ENCODE results near the gene C1QTNF4. TPM values are rescaled to one million over a fixed set of nuclear protein-coding genes. Genes with fewer than 3 reads are reported as not detected.
A peak's percentile ranks its signal among the peaks of the same experiment; 100 is the strongest.

C1QTNF4 gene
- total RNA-seq, 1 donor from 2014 or later: 0.40 TPM

DNA sequence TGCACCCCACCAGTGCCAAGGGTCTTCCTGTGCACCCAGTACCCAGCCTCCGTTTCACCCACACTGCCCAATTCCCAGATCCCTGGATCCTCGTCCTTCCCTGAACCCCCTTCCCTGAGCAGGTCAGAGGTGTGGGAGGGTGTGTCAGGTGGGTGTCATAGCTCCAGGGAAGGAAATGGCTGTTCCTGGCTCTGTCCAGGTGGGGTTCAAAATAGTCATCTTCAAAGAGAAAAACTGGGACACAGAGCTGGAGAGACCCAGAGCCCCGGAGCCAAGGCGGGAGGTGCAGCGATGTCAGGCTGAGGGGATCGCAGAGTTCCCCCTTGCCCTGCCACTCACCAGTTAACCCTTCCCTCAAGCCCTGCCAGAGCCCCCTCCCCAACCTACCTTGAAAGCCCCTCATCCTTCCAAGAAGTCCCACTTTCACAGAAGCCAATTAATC, 698 bp downstream of the C1QTNF4 start:
- no peak for DNase-seq (ENCODE audit: low read depth in 2 of 2)

DNA sequence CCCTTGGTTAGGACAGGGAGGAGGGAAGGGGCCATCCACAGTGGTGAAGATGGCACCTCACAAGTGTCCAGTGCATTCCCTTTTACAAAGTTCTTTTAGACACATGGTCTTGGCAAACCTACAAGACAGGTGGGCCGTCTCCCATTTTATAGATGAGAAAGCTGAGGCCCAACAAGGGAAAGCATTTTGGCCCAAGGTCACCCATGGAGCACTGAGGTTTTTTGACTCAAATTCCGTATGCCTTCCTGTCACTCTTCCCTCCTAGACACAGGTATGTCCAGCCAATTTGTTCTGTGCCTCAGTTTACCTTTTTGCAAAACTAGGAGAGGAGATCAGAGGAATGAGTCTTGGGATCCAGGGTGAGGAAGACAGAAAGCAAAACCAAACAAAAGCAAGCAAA, 1.2 kb downstream of the C1QTNF4 start:
- no peak for DNase-seq (ENCODE audit: low read depth in 2 of 2)

DNA sequence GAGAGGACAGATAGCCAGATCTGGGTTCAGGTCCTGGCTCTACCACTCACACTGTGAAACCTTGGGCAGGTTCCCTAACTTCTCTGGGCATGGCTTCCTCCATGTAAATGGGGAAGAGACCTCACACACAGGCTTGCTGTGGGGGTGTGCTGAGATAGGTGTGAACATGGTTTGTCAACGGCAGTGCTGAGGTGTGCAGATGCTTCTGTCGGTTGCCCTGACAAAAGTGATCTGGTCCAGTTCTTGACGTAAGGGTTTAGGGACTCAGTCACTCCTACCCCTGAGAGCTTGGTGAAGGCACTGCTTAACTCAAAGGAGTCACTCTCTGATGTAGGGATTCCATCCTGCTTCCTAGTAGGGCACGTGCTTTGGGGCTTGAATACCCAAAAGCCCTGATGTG, 2.0 kb downstream of the C1QTNF4 start:
- no peak for DNase-seq (ENCODE audit: low read depth in 2 of 2)

DNA sequence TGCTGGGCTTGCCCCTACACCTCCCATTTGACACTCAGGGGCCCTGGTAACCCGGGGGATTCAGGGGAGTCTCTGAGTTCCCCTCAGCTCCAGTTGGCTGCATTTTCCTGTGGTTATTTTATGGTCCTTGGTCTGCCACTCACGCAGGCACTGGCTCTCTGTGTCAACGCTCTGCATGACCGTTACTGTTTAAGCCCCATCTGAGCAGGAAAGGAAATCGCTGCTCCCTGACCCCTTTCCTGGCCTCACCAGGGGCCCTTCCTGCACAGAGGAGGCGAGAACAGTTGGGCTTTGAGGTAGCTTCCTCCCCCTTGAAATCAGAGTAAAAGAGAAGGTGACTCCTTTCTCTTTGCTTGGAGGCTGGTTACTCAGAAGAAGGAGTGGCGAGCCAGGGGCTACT, 2.4 kb downstream of the C1QTNF4 start:
- peak; percentile 60 to 71 for DNase-seq (ENCODE audit: low read depth in 2 of 2)

DNA sequence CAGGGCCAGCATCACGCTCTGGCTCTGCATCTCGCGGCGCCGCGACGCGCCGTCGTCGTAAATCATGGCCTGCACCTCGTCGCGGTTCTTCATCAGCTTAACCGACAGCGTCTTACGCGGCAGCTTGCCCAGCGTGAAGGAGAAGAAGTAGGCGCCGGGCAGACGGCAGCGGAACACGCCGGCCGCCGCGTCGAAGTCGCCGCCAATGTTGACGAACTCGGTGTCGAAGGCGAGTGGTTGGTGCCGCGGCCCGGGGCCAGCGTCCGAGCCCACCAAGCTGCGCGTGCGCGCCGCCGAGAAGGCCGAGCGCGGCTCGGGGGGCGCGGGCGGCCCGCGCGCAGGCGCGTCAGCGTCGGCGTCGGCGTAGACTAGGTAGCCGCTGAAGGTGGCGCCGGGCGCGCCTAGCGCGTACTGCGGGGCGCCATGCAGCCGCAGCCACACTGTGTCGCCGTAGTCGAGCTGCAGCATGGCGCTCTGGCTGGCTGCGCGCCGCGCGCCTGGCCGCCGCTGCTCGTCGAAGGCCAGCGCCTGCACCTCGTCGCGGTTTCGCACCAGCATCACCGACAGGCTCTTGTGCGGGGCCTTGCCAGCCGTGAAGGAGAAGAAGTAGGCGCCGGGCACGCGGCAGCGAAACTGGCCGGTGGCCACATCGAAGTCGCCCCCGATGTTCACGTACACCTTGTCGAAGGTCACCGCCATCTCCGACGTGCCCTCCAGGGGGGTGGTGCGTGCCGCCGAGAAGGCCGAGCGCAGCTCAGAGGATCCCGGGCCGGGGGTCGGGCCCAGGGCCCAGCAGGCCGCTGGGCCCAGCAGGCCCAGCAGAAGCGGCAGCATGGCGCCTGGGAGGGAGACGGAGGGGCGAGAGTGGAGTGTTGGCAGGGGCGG, 4.0 kb downstream of the C1QTNF4 start:
- DNase-seq (ENCODE audit: low read depth in 2 of 2): peak in 1 of 2 donors; percentile 21

DNA sequence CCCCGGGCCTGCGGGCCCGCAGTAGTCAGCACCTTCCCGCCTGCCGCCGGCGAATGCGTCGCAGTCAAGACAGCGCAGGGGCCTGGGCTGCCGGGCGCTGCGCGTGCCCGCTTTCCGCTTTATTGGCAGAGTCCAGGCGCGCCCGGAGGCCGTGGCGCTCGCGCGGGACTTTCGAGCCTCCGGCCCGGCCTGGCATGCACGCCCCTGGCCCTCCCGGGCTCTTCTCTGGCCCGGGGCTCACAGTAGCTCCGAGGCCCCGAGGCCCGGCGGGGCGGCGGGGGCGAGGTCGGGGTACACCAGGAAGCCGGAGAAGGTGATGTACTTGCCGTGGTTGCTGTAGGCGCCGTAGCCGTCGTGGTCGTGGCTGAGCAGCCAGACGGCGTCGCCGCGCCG, 4.6 kb downstream of the C1QTNF4 start:
- DNase-seq (ENCODE audit: low read depth in 2 of 2): peak in 1 of 2 donors; percentile 37

DNA sequence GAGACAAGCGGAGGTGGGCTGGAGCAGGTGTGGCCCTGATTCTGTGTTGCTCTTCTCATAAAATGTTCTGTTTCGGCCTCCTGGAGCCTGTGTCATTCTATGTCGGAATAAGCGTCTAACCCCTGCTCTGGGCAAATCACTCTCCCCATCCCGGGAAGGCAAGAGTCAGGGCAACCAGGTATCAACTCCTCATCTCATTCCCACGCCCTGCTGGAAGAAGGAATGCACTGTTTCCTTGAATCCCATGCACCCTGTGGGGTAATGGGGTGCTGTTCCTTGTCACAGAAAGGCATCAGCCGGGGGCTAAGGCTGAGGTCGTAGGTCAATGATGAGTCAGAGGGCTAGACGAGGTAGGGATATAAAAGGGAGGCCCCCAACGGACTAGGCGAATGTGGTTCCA, 5.1 kb downstream of the C1QTNF4 start:
- no peak for DNase-seq (ENCODE audit: low read depth in 2 of 2)

DNA sequence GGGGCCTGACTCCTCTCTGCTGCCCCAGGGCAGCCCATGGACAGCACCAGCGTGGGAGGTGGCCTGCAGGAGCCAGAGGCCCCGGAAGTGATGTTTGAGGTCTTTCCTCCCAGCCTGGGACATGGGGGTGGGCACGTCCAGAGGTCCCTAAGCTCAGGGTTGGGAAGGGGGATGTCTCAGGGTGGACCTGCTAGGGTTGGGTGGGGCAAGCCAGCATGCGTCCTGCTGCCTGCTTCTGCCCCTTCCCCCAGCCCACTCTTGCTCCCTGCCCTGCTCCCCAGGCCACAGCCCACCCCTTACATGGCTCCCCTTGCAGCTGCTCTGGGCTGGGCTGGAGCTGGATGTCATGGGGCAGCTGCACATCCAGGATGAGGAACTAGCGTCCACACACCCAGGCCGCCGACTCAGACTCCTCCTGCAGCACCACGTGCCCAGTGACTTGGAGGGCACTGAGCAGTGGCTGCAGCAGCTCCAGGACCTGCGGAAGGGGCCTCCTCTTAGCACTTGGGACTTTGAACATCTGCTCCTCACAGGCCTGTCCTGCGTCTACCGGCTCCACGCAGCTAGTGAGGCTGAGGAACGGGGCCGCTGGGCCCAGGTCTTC, 6.4 kb downstream of the C1QTNF4 start:
- no peak for DNase-seq (ENCODE audit: low read depth in 2 of 2)

DNA sequence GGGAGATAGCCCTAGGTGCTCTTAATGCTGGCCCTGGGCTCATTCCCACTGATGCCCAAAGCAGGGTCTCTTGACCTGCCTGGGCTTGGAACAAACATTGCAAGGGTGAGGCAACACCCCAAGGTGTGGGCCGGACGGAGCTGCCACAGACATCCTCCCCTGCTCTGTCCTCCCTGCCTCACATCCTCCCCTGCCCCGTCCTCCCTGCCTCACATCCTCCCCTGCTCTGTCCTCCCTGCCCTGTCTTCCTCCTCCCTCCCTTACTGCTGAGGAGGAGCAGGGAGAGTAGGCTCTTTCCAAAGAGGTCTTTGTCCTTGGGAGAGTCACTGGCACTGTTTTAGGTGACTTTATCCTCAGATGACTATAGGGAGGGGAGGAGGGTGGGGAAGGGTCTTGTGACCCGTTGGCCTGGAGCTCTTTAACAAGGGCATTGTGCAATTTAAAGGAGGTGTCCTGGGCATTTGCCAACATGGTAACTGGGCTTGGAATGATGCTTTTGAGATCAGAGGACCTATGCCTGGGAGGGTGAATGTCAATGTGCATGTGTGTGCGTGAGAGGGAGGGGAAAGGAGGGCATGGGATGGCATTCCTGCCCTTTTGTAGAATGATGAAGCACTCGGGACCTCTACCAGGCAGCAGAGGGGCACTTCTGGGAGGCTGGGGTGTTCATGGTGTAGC, 7.0 kb downstream of the C1QTNF4 start:
- DNase-seq (ENCODE audit: low read depth in 2 of 2): no peak

DNA sequence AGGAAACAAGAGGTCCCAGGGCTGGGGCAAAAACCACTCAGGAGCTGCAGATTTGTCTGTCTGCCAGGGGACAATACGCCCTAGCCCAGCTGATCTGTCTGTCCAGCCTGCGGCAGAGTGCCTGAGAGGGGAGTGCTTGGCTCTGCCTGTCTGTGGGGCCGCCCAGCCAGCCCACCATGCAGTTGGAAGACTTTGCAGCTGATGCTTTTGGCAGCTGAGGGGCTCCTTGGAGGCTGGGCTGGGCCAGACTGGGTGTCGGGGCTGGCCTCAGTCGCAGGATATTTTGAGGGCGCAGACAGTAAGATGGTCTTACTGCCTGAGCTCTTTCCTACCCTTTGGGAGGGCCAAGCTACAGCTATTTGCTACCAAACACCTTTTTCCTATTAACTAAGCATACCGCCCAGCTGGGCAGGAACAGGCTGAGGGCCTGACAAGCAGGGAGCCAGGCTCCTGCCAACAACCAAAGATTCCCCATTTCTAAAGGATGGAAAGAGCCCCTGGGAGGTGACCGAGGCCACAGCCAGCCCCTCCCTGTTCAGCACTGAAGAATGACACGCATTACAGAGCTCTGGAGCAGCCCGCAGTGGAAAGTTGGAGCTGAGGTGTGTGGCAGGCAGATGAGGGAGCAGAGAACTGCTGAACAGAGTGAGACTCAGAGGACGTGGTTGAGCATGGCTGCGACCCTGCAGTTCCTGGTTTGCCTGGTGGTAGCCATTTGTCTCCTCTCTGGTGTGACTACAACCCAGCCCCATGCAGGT, 7.9 kb downstream of the C1QTNF4 start, which contains the start of gene FAM180B:
Gene FAM180B, plus strand, starts transcription at position 581 of the 758 bp plus-strand sequence. Its CDS starts 91 bp downstream, at position 672.
- DNase-seq (ENCODE audit: low read depth in 2 of 2): no peak

DNA sequence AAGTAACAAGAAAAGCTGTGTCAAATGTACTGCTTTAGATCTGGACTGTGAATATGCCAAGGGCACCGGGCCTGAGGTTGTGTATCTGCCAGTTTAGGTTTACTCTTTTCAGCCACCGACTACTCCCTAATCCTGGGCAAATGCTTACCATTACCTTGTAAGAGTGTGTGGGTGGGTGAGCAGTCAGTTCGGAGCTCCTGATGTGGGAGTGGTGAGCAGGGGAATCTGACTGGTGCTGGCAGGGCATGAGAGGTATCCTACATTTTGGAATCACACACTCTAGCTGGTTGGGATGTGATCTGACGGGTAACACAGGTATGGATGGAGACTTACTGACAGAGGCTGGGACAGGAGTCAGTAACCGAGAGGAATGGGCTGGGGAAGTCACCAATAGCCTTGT, 10.4 kb downstream of the C1QTNF4 start:
- DNase-seq (ENCODE audit: low read depth in 2 of 2): no peak

DNA sequence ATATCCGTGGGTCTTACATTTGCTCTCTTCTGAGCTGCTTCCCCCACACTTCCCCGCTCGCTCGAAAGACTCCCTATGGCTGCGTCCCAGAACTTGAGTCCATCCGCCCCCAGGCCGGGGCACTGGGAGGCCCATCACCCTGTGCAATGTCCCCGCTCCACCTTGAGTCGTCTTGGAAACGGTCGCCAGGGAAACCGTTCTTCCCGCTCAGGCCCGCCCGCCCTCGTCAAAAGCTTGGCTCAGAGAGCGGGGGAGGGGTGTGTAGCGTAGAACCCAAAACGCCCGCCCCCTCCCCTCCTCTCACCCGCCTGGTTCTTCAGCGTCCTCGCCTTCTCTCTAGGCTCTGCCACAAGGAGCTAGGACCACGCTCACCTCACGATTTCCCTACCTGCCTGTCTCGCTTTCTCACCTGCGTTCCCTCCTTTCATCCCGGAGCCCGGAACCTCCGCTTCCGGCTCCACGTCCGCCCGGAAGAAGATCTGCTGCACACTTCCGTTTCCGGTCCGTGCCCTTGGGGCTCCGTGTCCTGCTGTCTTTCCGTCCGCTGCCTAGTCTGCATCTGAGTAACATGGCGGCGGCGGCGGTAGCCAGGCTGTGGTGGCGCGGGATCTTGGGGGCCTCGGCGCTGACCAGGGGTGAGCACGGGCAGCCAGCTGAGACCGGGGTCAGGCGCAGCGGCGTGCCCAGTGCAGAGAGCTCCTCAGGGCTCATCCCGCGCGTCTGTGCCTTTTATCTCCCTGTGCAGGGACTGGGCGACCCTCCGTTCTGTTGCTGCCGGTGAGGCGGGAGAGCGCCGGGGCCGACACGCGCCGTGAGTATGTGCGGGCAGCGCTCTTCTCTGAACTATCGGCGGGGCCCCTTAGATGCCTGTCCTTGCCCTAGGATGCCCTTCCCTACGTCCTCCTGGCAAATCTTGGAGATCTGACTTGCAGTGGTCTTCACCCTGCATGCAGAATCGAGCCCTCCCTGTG, 15.4 kb downstream of the C1QTNF4 start, which contains the start of the genes KBTBD4 and NDUFS3:
Gene KBTBD4, minus strand, starts transcription at position 447 of the 971 bp plus-strand sequence. Its CDS starts 19 bp downstream, at position 428.
Gene NDUFS3, plus strand, starts transcription at position 551 of the 971 bp plus-strand sequence. Its CDS starts 18 bp downstream, at position 569.
- peak; percentile 89 to 90 for DNase-seq (ENCODE audit: low read depth in 2 of 2)

DNA sequence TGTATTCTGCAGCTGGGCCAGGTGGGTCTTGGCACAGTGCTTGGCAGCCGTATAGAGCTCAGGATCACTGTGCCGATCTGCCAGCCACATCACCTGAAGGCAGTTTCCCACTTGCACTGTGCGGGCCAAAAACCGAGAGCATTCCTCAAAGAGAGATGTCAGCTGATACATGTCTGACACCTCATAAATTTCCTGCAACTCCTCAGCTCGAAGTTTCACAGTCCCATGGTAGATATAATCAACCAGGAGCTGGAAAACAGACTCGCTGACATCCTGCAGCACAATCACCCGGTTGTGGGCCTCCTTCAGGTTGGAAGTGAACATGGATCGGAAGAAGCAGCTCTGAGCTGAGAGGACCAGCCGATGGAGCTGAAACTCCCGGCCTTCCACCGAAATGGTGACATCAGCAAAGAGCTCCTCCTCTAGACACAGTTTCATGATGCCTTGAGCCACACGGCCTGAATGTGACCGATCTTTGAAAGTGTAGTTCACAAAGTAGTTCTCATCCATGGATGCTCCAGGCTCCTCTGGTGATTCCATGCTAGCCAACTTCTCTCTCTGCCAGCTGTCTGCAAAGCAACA, 16.7 kb downstream of the C1QTNF4 start:
- DNase-seq (ENCODE audit: low read depth in 2 of 2): no peak

DNA sequence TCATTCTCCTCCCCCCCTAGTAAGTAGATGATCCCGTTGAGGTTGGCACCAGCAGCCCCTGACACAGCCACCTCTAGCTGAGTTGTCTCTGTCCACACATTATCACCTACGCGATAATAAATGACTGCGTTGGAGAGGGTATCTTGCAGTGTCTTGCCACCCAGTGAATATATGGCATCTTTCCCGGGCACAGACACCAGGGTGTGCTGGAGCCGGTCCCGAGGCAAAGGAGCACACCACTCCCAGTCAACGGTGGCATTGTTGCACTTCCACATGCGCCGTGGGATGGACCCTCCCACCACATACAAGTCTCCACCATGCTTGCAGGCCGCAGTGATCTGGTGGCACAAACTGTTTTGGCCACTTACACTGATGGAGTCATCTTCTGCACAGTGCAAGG, 20.9 kb downstream of the C1QTNF4 start:
- DNase-seq (ENCODE audit: low read depth in 2 of 2): no peak

DNA sequence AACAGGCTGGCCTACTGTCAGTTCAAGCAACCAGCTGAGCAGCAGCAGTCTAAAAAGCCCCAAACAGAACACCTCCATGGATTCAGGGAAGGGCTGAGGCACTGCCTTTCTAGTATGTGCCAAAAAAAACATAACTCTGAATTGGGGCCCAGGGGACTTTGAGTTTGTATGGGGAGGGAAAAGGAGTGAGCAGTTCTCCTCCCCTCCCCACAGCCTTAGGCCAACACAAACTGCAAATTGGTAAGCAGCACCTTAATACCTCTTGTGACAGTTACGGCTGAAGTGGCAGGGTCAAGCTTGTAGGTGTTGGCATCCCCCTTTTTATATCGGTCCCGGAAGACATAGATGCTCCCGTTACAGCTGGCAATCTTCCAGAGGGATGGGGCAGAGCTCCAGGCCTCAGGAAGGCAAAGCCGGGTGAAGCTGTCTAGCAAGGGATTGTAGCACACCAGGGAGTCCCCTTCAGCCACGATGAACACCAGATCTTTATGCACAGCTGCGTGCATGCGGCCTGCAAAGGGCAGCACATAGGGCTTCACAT, 21.4 kb downstream of the C1QTNF4 start:
- peak; percentile 7 to 29 for DNase-seq (ENCODE audit: low read depth in 2 of 2)

DNA sequence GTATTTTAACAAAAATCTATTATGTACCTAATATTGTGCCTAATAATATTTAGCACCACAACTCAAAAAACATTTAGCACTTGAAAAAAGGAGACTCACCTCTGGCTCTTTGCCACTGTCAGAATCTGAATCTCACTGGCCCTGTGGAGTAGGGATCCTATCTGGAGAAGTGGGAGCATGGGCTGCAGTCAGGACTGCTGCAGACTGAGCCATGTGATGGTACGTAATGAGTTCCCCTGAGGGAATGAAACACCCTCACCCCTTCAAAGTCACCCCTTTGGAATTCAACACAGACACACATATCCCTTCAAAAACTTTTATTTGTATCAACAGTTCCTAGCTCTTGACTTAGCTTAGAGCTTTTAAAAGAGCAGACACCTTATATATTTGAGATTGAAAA, 22.3 kb downstream of the C1QTNF4 start:
- peak in 1 of 2 donors; percentile 26 for DNase-seq (ENCODE audit: low read depth in 2 of 2)

DNA sequence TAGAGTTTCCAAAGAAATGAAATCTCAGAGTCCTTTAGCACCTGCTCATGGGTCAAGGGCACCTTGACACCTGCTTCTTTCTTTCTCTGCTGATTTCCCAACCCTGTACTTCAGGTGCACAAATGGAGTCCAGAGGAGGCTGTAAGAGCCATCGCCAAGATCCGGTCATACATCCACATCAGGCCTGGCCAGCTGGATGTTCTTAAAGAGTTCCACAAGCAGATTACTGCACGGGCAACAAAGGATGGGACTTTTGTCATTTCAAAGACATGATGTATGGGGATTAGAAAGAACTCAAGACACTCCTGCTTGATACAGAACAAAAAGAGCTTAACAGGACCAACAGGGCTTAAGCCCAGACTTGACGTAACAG, 22.9 kb downstream of the C1QTNF4 start:
- DNase-seq (ENCODE audit: low read depth in 2 of 2): no peak

DNA sequence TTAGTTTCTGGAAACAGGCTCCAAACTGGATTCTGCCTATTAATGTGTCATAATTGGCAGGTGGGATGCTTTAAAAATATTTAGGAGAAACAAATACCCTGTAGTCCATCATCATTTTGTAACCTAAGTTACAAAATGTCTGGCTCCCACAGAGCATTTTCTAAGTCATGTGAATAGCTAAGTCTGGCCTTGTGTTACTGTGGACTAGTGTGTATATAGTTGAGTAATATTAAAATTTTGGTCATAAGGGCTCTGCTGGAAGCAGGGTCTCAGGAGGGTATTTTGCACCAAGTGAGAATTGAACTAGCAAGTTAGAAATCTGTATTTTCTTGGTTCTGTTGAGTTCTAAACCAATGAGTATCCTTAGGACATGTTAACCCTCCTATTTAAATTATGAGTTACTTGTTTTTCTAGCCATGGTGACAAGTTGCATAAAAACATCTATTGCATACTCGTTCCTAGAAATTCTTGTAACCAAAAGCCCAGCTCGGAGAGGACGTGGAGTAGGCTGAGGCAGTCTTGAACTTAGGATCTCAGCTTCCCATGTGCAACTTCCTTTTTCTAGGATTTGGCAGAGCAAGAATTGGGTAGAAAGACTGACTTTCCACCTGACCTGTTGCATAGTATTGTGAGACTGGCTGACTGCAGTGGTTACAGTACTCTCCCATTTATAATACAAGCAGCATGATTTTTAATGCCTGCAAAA, 23.4 kb downstream of the C1QTNF4 start:
- DNase-seq (ENCODE audit: low read depth in 2 of 2): no peak

DNA sequence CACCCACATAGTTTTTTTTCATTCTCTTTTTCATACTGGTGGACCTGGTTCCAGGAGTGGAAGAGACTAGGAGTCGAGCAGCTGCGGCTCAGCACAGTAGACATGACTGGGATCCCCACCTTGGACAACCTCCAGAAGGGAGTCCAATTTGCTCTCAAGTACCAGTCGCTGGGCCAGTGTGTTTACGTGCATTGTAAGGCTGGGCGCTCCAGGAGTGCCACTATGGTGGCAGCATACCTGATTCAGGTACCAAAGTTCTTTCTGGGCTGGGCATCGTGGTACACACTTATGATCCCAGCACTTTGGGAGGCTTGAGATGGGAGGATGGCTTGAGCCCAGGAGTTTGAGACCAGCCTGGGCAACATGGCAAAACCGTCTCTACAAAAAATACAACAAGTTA, 24.6 kb downstream of the C1QTNF4 start:
- DNase-seq (ENCODE audit: low read depth in 2 of 2): no peak
